GM18870 (cell line): ENCODE data around the gene PPP2R2C.

ENCODE experiments used
- ATAC-seq: cut with Tn5 transposase; IDR thresholded peaks from one replicate; pipeline ENCODE4 v1.9.1; 2021; ENCODE audit warnings: moderate library complexity; ENCODE audit not compliant: unreplicated experiment

The PPP2R2C gene

DNA sequence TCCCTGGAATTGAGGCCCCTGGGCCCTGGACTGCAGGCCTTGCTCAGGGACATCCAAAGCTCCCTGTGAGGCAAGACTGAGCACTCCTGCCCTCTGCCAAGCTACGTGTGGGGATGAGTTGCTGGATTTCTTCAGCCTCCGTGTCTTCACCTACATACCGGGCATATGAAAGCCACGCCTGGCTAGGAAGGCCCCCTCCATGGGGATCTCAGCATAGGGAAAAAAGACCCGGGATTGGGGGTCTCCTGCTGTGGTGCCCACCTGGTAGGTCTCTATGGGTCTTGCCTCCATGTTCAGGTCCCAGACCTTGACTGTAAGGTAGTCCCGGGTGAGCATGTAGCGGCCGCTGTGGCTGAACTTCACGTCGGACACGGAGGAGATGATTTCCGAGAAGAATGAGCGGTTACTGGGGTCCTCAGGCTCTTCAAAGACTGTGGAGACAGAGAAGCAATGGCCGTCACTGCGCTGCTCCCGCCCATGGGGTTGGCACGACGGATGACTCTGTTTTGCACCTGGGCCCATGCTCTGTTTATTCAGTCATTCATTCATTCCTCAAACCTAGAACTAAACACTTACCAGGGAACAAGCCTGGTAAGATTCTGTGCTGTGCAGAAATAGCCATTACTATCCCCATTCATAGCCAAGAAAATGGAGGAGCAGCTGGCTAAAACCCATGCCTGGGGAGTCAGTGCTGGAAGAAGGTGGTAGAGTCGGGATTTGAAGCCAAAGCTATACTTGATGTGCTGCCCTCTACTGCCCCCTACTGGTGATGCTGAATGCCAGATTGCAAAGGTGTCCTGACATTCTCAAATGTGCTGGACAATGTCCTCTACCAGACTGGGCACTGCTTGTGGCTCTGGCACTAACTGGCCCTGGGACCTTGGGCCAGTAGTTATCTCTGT, 138.9 kb downstream of the PPP2R2C start:
- no peak for ATAC-seq

DNA sequence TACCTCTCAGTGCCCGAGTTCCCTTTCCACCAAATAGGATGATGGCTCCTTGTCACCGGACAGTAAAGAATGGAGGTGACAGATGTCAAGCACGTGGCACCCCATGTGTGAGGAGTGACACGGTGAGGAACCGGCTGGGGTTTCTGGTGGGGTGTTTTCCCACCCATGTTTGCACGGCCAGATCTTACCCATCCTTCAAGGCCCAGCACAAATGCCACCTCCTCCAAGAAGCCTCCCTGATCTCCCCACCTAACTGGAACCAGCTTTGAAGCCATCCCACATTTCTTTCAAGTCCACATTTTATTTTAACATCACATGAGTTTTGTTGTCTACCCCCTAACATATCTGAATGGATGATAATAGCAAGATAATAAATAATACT, 139.8 kb downstream of the PPP2R2C start:
- no peak for ATAC-seq

DNA sequence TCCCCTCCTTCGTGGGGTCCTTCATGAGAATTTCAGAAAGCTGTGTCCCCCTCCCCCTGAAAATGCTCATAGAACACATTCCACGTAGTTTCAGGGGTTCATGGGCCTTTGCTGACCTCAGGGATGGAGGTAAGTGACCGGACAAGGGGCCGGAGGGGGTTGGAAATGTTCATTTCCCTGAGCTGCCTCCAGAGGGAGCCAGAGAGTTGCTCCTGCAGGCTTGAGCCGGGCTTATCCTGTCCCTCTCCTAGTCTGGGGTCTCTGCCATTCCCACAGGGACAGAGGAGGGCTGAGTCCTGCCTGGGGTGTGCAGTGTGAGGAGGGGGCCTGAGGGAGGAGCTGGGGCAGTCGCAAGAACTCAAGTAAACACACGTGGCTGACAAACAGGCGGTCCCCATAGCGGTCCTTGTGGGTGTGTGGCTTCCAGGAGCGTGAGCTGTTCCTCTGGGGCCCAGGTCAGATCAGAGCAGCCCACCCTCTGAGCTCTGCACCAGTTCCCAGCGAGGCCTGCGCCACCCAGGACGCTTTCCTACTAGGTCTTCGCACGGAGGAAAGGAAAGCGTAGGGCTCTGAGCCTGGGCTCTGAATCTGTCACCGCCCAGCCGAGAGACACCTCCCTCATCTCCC, 140.3 kb downstream of the PPP2R2C start:
- ATAC-seq, result no peak

DNA sequence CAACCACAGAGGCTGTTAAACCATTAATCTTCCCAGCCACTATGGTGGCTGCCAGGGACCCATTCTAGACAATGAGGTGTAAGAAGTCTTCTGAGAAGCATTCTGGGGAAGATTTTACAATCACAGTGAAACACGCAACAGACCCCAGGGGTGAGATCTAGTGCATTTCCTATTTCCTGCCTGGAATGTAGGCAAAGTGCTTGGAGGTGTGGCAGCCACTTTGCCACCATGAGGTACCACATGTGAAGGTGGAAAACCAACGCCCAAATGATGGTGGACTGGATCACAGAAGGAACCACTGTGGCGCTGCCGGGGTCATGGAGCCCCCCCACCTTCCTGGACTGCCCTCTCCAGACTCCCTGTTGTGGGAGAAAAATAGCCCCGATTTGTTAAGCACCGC, 140.9 kb downstream of the PPP2R2C start:
- ATAC-seq, result no peak

DNA sequence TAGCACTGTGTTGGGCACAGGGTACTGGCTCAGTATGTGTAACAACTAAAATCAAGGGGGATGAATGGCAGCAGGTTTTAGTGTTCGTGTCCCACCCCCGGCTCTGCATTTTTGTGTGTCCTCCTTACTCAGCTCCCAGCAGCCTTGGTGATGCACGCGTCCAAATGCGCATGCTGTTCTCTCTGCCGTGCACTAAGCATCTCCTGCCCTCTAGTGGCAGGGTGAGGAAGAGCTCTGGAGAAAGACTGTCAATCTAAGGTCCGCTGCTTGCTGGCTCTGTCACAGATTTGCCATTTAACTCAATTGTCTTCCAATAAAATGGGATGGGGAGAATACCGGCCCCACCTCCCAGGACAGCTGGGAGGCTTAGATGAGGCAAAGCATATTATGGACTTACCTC, 141.4 kb downstream of the PPP2R2C start:
- no peak for ATAC-seq

DNA sequence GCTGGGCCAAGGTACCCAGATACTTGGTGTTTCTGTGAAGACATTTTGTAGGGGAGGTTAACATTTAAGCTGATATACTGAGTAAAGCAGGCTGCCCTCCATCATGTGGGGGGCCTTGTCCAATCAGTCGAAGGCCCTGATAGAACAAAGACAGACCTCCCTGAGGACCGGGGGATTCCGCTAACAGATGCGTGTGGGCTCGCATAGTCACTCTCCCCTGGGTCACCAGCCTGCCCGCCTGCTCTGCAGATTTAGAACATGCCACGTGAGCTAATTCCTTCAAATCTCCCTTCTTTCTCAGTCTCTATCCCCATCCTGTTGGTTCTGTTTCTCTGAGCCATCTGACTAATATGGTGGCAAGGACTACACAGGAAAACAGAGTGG, 142.0 kb downstream of the PPP2R2C start:
- no peak for ATAC-seq

DNA sequence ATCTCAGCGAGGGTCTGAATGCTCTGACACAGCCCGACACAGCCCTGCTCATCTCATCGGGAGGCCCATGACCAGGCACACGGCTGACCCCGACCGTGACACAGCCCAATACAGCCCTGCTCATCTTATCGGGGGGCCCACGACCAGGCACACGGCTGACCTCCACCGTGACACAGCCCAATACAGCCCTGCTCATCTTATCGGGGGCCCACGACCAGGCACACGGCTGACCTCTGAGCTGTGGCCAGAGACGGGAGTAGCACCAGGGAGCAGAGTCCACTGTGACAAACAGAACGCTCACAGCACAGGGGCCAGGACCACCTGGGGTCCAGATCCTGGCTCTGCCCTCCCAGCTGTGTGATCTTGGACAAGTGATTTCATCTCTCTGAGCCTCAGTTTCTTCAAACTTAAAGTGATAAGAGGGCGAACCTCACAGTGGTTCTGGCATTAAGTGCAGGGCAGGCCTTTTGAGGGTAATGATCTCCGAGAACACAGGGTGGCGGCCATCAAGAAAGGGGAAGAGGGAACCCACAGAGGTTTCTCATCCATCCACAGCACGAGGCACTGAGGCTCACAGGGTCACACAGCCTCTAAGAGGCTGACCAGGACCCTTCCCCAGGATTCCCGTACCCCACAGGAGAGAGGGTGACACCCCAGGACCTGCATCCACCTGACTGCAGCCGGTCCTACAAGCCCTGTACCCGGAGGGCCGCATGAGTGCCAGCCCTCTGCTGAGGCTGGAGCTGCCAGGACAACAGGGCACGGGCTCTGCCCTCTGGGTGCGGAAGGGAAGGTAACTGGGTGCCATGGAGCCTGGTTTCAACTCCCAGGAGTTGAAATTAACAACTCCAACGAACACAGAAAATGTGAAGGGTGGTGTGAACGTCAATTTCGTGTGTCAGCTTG, 142.7 kb downstream of the PPP2R2C start:
- ATAC-seq, result no peak

DNA sequence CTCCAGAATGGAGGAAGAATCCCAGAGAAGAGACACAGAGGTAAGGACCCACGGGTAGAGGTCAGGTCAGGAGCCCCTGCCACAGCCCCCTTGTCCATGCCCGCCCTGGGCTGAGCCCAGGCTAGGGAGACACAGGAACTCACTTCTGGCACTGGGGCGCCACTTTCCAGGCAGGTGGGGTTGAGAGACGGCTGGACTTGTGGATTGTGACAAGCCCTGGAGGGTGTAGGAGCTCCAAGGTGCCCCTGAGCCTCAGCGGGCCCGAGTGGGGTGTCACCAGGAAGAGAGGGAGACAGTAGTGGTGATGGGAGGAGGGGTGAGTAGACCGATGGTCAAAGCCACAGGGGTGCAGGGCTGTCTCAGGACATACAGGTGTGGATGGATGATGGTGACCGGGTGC, 143.9 kb downstream of the PPP2R2C start:
- no peak for ATAC-seq

DNA sequence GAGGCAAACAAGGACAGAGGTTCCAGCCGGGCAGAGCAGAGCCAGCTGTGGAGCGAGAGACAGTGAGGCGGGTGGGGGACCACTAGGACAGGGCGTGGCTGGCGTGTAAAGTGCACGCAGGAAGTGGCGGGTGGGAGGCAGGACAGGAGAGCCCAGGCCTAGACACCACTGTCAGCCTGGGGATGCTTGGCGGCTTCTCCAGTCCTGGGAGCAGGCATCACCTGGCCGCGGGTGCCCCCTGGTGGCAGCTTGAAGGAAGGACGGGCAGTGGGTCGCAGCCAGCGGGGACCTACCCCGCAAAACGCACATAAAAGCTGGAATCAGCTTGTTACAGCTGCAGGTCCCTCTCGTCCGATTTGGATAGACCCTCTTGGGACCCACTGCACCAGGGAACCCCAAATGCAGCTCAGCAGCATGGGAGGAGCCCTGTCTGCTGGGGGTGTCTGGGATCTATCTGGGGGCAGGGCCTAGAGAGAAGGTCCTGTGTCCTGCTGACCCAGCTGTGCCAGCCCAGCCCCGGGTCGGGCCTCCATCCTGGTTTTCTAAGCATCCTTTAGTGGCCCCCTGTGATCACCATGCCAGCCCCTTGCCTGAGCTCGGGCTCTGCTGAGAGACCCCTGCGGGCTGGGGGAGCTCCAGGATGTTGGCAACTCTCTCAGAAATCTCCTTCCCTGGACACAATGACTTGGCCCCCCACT, 145.0 kb downstream of the PPP2R2C start:
- ATAC-seq, result no peak

DNA sequence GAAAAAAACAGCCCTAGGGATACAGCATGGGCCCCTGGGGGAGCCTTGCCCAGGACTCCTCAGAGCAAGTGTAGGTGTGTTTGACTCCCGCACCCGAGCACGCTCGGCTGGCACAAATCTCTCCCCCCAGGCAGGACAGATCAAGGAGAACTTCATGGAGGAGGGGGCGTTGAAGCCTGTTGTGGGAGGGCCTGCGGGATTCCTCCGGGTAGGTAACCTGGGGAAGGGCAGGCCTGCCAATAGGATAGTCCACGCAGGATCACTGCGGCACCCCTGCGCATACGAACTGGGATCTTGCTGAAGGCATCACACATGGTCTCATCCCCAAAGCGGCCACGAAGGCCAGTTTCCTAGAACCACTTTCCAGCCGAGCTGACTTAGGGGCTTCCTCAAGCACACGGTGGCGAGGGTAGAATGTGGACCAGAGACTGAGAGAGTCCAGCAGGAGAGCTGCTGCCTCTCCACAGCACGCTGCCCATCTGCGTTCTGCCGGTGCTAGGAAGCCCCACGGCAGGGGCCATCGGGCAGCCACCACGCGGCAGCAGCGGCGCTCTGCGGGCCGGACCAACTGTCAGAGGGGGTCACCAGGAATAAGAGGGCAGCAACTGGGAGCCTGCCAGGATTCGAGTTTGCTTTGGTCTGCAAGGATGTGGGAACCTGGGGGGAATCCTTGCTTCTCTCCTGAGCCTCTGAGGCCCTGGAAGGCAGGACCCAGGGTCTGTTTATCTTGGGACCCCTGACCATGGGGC, 145.9 kb downstream of the PPP2R2C start:
- ATAC-seq, result no peak

DNA sequence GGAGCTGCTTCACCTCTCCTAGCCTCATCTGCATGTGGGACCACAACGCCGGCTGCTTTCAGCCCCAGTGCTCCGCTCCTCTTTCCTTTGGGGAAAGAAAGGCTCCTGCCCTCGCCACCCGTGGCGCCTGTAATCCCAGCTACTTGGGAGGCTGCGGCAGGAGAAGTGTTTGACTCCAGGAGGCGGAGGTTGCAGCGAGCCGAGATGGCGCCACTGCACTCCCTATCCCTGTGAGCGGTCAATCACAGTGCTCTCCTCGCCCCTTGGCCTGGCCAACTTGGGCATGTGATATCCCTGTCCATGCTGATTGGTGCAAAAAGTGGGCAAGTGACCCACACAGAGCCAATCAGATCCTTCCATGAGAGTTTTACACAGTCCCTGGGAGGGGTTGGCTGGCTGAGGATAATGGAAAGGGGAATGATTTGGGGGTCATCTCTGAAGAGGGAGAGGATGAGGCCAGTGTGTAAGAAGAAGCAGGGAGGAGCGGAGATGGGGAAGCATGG, 146.6 kb downstream of the PPP2R2C start:
- ATAC-seq, result no peak

DNA sequence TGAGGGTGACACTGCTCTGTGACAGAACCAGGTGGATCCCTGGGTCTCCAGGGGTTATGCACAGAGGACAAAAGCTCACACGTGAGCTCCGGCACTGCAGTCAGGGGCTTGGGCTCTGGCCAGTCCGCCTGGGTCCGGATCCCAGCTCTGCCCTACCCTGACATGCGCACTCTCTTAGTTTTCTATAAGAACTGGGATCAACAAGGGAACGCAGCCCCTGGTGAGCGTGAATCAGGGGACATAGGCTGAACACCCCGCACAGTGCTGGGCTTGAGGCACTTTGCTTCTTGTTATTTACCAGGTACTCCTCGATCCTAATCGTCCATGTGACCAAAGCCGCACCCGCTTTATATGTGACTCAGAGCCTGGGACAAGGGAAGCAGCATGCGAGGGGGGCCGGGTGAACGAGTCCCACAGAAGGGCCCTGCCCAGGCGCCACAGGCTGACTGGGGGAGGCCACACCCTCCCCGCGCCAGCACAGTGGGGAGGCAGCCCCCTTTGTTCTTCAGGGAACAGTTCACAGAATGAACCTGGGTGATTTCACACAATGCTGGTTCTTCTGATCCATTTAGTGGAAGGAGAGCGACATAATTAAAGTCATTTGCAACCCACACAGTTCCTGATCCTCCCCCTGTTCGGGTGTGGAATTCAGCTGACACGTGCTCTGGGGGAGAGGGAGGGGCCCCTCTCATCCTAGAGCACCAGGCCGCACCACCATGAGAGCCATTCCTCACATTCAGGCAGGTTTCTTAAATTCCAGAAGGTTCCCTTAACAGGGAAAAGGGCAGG, 147.2 kb downstream of the PPP2R2C start:
- ATAC-seq, result no peak

DNA sequence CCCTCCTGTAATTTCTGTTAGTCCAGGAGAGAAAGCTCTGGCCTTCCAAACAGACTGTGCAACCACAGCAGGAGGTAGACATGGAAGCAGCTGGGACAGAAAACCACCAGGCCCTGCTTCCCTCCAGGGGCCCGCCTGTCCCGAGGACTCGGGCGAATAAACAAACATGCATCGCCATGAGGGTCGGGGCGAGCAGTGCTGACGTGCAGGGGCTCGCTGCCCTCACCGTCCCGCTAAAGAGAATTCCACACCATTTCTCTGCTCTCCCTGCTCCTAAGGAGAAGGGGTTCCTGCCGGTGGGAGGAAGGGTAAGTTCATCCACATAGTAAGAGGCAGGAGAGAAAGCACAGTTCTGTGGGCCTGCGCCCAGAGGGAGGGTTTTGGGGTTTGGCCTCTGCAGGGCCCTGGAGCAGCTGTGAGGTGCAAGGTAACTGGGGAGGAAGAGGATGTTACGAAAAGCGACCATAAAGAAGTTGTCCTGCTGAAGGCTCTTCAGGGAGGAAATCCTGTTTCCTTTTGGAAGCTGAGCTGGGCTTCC, 147.9 kb downstream of the PPP2R2C start:
- no peak for ATAC-seq

DNA sequence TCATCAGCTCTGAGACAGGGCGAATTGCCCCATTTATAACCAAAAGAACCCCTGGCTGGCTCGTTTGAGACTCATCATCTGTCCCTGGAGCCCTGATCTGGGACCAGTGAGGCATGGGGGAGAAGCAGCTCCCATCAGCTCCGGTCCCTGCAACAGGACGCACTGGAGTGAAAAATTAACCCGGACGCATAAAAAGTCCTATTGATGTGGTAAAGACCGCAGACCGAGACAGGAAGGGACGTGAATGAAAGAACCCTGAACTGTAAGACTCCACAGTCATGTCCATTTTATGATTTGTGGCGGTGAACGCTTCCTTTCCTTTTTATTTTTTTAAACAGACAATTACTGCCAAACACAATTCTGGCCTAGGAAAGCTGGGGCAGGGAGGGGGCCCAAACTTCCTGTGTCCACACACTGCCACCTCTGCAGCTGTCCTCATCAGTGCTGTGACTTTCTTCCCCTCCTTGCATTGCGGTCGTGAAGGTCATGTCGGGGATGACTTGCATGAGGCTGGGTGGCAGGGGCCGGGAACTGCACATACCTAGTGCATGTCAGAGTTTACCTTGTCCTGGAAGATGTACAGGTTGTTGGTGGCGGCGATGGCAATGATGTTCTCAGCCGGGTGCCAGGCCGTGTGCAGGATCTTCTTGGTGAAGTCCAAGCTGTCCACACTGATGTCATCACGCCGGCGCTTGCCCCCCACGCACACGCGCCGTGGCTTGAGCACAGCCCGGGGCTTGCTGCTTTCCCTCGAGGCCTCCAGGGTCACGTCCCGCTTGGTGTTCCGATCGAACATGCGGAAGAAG, 149.4 kb downstream of the PPP2R2C start:
- ATAC-seq, result no peak

DNA sequence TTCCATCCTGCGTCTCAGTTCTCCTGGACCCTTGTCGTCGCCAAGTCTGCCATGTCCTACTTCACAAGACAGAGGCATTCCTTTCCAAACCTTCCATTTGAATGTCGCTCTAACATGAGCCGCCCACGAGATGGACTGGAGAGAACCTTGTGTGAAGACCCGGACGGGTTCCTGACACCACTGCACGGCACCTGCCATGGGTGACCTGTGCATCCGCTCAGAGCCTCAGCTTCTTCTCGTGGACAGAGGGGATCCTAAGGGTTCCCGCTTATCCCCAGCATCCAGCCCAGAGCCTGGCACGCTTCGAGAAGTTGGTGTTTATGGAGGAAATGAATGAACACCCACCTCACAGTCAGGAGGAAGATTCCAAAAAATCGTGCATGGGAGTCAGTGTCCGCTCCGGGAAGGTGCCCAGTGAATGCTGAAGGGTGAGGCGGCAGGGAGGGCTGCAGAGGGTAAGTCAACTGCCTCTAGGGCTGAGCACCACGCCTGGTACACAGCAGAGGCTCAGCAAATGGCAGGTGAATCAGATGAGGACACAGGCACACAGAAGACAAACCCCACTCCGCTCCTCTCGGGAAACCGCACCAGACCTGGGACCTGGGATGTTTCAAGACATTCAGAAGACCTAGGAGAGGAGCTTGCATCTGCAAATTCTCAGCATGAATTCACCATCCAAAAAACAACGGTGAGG, 150.2 kb downstream of the PPP2R2C start:
- ATAC-seq, result no peak

DNA sequence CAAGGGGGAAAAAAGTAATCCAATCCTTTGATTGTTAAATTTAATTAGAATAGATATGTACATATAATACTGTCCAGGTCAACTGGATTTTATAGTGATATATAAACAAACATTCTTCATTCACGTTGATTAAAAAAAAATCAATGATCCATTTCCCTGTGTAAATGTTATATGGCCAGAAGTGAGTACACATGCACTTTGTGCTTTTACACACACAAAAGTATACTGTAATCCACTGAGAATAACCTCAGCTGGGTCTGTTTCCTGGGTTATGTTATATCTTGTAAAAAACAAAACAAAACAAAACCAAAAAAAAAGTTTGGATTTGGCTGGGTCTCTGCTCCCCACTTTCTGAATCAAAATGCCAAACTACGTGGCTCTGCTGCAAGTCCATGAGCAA, 151.1 kb downstream of the PPP2R2C start:
- no peak for ATAC-seq

DNA sequence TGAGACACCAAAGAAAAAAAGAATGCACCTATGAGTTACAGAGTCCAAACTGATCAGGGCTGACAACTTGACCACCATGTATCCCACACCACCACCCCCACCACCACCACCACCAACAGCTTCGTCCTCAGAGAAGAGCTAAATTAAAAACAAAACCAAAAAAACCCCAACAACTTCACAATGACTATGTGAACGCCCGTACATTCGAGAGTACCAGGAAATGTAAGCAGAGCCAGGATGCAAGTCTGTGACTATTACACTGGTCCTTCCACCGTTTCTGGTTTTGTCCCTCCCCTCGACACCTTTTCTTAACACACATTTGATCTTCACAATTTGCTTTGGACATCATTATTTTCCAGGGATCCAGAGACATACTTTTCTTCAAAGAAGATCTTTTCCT, 151.8 kb downstream of the PPP2R2C start:
- no peak for ATAC-seq
